Stimulated activated CD8-positive, alpha-beta memory T cell treated with anti-CD3 and anti-CD28 coated beads, Interleukin-2, amount 100 ng/mL, for 1 hour (primary cell): Measurements from ENCODE around the gene KCNH1.

Source experiments
- DNase-seq, 2 donors: peaks; one replicate each; pipeline ENCODE4 v3.0.0-alpha.2; 2020; ENCODE audit warnings: low read depth in 2 of 2

The KCNH1 gene

GRCh38 chr1:211133836-211134669 is at the start of gene KCNH1:
TSS of gene KCNH1 (minus strand) at chr1:211134148. CDS start at chr1:211133945, 203 bp downstream.
- DNase-seq = peak; percentile 59 to 63

GRCh38 chr1:211182746-211183145 is 48.8 kb upstream of the KCNH1 start:
- no peak for DNase-seq

GRCh38 chr1:211174375-211174774 is 40.4 kb upstream of the KCNH1 start:
- DNase-seq = no peak

- no peak for DNase-seq
These were observed 38.7 kb upstream of the KCNH1 start for GRCh38 chr1:211172657-211173056.

- no peak for DNase-seq
These were observed 35.4 kb upstream of the KCNH1 start for GRCh38 chr1:211169353-211169752.

- DNase-seq = no peak
These were observed 24.9 kb upstream of the KCNH1 start for GRCh38 chr1:211158866-211159265.

GRCh38 chr1:211155040-211155439 is 21.1 kb upstream of the KCNH1 start:
- no peak for DNase-seq

- no peak for DNase-seq
These were observed 20.0 kb upstream of the KCNH1 start for GRCh38 chr1:211153932-211154331.

GRCh38 chr1:211148366-211148765 is 14.4 kb upstream of the KCNH1 start:
- no peak for DNase-seq

- DNase-seq = no peak
These were observed 12.0 kb upstream of the KCNH1 start for GRCh38 chr1:211145944-211146343.

- DNase-seq = no peak
These were observed 1.5 kb upstream of the KCNH1 start for GRCh38 chr1:211135342-211135950.

GRCh38 chr1:211133393-211133835 is 534 bp downstream of the KCNH1 start:
- DNase-seq = no peak

- no peak for DNase-seq
These were observed 1.1 kb downstream of the KCNH1 start for GRCh38 chr1:211132721-211133392.

GRCh38 chr1:211129776-211130175 is 4.2 kb downstream of the KCNH1 start:
- DNase-seq = no peak

- no peak for DNase-seq
These were observed 6.8 kb downstream of the KCNH1 start for GRCh38 chr1:211127166-211127565.

GRCh38 chr1:211126622-211127021 is 7.3 kb downstream of the KCNH1 start:
- DNase-seq = no peak

- no peak for DNase-seq
These were observed 15.4 kb downstream of the KCNH1 start for GRCh38 chr1:211118407-211119102.

GRCh38 chr1:211114446-211114845 is 19.5 kb downstream of the KCNH1 start:
- no peak for DNase-seq

GRCh38 chr1:211113566-211113965 is 20.4 kb downstream of the KCNH1 start:
- no peak for DNase-seq

- no peak for DNase-seq
These were observed 22.6 kb downstream of the KCNH1 start for GRCh38 chr1:211111351-211111750.

GRCh38 chr1:211101481-211101880 is 32.5 kb downstream of the KCNH1 start:
- DNase-seq = no peak

- no peak for DNase-seq
These were observed 34.6 kb downstream of the KCNH1 start for GRCh38 chr1:211099393-211099792.
